Gastrocnemius medialis (tissue), 4 donors: ENCODE measurements around the gene EXOSC5. TPM values are rescaled to one million over a fixed set of nuclear protein-coding genes. Genes with fewer than 3 reads are reported as not detected.

ENCODE experiments used
- ATAC-seq, 2 donors: fragments of 150-250 bp; one replicate each; pipeline ENCODE4 v1.9.1; 2016
- DNase-seq, 2 donors: peaks; one replicate each; pipeline ENCODE4 v3.0.0-alpha.2; 2019
- H3K27ac ChIP-seq, 4 donors: fragments of 200-600 bp; sonication (generic); 1 replicate in 1 of 4; 2 replicates in 3 of 4; pipeline ENCODE4 v1.5.1; 2016 to 2018; ENCODE audit warnings: mild to moderate bottlenecking in 2 of 4, moderate library complexity in 1 of 4
- H3K27me3 ChIP-seq, 3 donors: fragments of 200-600 bp; sonication (generic) in 2 of 3; 1 replicate in 1 of 3; 2 replicates in 2 of 3; pipeline versions ENCODE4 v1.5.1 to v1.6.0; 2016 to 2019; ENCODE audit warnings: mild to moderate bottlenecking in 1 of 3, moderate library complexity in 1 of 3
- H3K36me3 ChIP-seq, 2 donors: fragments of 200-600 bp; sonication (generic) in 1 of 2; one replicate each; pipeline ENCODE4 v1.5.1; 2017 to 2018
- H3K4me1 ChIP-seq, 2 donors: fragments of 200-600 bp; sonication (generic) in 1 of 2; one replicate each; pipeline ENCODE4 v1.5.1; 2016 to 2017; ENCODE audit warnings: mild to moderate bottlenecking in 2 of 2
- H3K4me3 ChIP-seq, 4 donors: fragments of 200-600 bp; sonication (generic) in 3 of 4; 1 replicate in 1 of 4; 2 replicates in 3 of 4; pipeline ENCODE4 v1.5.1; 2016 to 2019; ENCODE audit warnings: mild to moderate bottlenecking in 2 of 4
- H3K9me3 ChIP-seq, 3 donors: fragments of 200-600 bp; sonication (generic) in 2 of 3; 1 replicate in 1 of 3; 2 replicates in 2 of 3; pipeline ENCODE4 v1.5.1; 2016 to 2019
- CTCF ChIP-seq, 5 experiments: fragments of 450-650 bp in 3 of 5; fragments of 200-600 bp in 2 of 5; sonication (generic) in 2 of 5; IDR thresholded peaks in 4 of 5; conservative IDR thresholded peaks in 1 of 5; 1 replicate in 4 of 5; 2 replicates in 1 of 5; pipeline ENCODE4 v1.5.1; 2016 to 2019; ENCODE audit warnings: antibody characterized with exemption in 5 of 5, mild to moderate bottlenecking in 3 of 5, moderate library complexity in 3 of 5
- POLR2A ChIP-seq, 2 donors: fragments of 450-650 bp; IDR thresholded peaks; one replicate each; pipeline ENCODE4 v1.6.1; 2017; ENCODE audit warnings: antibody characterized with exemption in 2 of 2, mild to moderate bottlenecking in 2 of 2, moderate library complexity in 2 of 2
- in situ Hi-C, 4 donors: fragments of 200-750 bp; cut with MboI; loops; one replicate each; pipeline versions ENCODE4 v1.15.0 to v1.8.0; 2017; ENCODE audit warnings: low sequenced_read_pairs in 4 of 4
- intact Hi-C: fragments of 100-400 bp; cut with DNase I; formaldehyde crosslinking; loops from one replicate; pipeline ENCODE4 v1.15.1; 2023; ENCODE audit warnings: low total_unique reads
- total RNA-seq, 4 donors: library from RNA; depleted of rRNA; stranded (reverse); fragments of >200 nt; gene quantifications; one replicate each; pipeline versions ENCODE4 v1.1.0 to v1.2.3, GENCODE V29; 2016

Gene EXOSC5
- total RNA-seq, 4 donors from 2014 or later = 29.1 to 61.9 (median 40.9) TPM

- Histone ChIP-seq H3K36me3 (peaks cover 0 to 39% of the 10 kb centered on the region in 2 donors), H3K4me3 (peak overlapping the region; percentile 43 to 59 (median 54)), H3K9me3 (no peaks in the 10 kb centered on the region), H3K27me3 (no peaks in the 10 kb centered on the region), H3K4me1 (peaks cover 23 to 38% of the 10 kb centered on the region in 2 donors), H3K27ac (peak overlapping the region; percentile 60 to 74 (median 68))
- no peak for DNase-seq
- intact Hi-C loops = no loop called here
- ATAC-seq = peak in 1 of 2 donors; percentile 5
- in situ Hi-C loops = no loop called here
- TF ChIP-seq POLR2A (IDR thresholded peaks at IDR 0.05) (no peak), CTCF (IDR thresholded peaks at IDR 0.05 in 4 of 5, conservative IDR thresholded peaks at IDR 0.05 in 1 of 5) (no peak)
Observed at GRCh38 chr19:41427647-41428480, 30.7 kb upstream of the EXOSC5 start.

- peaks cover 20 to 31% of the 10 kb centered on the region in 2 donors for H3K4me1 ChIP-seq
- in situ Hi-C loops (no loop called here), intact Hi-C loops (no loop called here)
- peak within 1 kb of the TSS; percentile 43 to 59 (median 54) for H3K4me3 ChIP-seq
- peak within 1 kb of the TSS; percentile 60 to 74 (median 68) for H3K27ac ChIP-seq
- peak; percentile 47 to 65 for DNase-seq
- TF ChIP-seq POLR2A (IDR thresholded peaks at IDR 0.05) (peak in 1 of 2 donors; percentile 19), CTCF (IDR thresholded peaks at IDR 0.05 in 4 of 5, conservative IDR thresholded peaks at IDR 0.05 in 1 of 5) (no peak)
- no peaks in the 10 kb centered on the region for H3K9me3 ChIP-seq
- peaks cover 0 to 45% of the 10 kb centered on the region in 2 donors for H3K36me3 ChIP-seq
- no peaks in the 10 kb centered on the region for H3K27me3 ChIP-seq
- ATAC-seq = peak; percentile 19 to 48
Observed at GRCh38 chr19:41426952-41427646, 29.9 kb upstream of the EXOSC5 start, which contains the start of gene B3GNT8. B3GNT8 (minus strand) TSS chr19:41427374; CDS start chr19:41426778, 596 bp downstream.

DNA sequence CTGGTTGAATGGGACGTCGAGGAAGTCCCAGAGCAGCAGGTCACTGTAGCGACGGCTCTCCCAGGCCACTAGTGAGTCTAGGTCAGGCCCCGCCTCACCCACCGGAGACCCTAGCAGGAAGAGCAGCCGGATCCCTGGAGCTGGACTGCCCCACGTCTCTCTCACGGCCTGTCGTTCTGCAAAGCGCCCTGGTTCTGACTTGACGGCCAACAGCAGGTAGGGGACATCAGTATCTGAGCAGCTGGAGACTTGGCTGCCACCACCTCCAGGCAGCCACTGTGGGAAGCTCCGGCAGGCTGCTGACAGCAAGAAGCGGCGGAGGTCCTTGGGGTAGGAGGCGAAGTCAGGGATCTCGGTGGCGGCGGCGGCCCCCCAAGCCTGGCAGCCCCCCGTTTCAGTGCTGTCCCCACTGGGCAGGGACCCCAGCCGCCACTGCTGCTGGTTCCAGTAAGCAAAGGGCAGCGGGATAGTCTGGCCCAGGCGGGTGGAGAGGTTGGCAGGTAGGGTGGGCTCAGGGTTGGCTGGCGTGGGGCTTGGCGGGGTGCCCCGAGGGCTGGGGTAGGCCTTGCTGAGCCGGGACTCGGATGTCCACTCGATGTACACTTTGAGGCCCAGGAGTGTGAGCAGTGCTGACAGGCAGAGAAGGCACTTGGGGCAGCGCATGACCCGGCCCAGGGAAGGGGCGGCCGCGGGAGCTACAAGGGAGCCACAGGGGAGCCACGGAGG is 29.1 kb upstream of the EXOSC5 start:
- H3K27ac ChIP-seq = peak overlapping the region; percentile 60 to 74 (median 68)
- no peak for TF ChIP-seq POLR2A (IDR thresholded peaks at IDR 0.05)
- no peak for TF ChIP-seq CTCF (IDR thresholded peaks at IDR 0.05 in 4 of 5, conservative IDR thresholded peaks at IDR 0.05 in 1 of 5)

DNA sequence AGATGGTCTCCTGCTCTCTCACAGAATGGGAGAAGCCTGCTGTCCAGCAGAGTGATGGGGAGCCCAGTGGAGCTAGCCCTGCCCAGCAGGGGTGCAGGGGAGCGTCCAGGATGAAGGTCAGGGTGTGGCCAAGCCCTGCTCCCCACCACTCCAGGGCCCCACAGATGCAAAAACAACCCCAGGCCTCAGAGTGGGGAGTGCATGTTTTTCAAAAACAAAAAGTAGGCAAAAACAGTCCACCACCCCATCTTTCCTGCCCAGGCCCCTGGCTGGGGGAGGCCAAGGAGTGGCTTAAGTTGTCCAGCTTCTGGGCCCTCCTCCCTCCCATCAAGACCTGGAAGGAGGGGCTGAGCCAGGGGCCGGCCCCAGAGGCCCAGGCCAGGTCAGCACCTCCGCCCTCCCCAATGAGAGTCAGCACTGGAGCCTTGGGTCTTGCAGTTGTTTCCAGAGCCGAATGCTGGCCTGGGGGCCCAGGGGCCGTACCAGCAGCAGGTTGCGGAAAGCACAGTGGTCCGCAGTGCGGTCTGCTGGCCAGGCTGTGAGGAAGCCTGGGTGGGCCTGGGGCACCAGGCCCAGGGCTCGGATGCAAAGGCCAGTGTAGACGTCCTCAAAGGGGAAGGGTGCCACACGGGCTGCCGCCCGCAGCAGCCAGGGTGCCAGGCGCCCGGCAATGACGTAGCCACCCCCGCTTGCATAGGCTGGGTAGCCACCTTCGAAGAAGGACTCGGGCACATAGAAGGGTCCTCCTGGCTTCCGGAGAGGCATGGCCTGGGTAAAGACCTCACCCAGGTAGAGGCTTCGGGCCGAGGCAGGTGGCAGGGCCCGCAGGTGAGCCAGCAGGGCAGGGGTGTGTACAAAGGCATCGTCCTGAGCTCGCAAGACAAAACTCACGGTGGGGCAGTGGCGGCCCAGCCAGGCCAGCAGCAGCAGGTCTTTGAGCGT is 28.3 kb upstream of the EXOSC5 start:
- intact Hi-C loops = no loop called here

More for the DNA sequence above, 29.1 kb upstream of the EXOSC5 start:
- Histone ChIP-seq H3K4me3 (peak overlapping the region; percentile 43 to 59 (median 54)), H3K9me3 (no peaks in the 10 kb centered on the region), H3K27me3 (no peaks in the 10 kb centered on the region), H3K4me1 (peaks cover 12 to 23% of the 10 kb centered on the region in 2 donors), H3K36me3 (peaks cover 0 to 51% of the 10 kb centered on the region in 2 donors)
- ATAC-seq = no peak
- in situ Hi-C loops = no loop called here
- intact Hi-C loops = no loop called here
- DNase-seq = no peak

More for the DNA sequence above, 28.3 kb upstream of the EXOSC5 start:
- DNase-seq (no peak), ATAC-seq (no peak)
- no peak overlapping the region for H3K27ac ChIP-seq
- no peak for TF ChIP-seq POLR2A (IDR thresholded peaks at IDR 0.05)
- no peak for TF ChIP-seq CTCF (IDR thresholded peaks at IDR 0.05 in 4 of 5, conservative IDR thresholded peaks at IDR 0.05 in 1 of 5)
- no peak overlapping the region for H3K4me3 ChIP-seq
- in situ Hi-C loops = no loop called here
- peaks cover 0 to 59% of the 10 kb centered on the region in 2 donors for H3K36me3 ChIP-seq
- H3K4me1 ChIP-seq = peaks cover 8 to 19% of the 10 kb centered on the region in 2 donors
- H3K27me3 ChIP-seq = no peaks in the 10 kb centered on the region
- H3K9me3 ChIP-seq = no peaks in the 10 kb centered on the region
